GM12878 (cell line): Measurements from ENCODE around the gene VIPR1. TPM values are rescaled to one million over a fixed set of nuclear protein-coding genes. Genes with fewer than 3 reads are reported as not detected.

Experiments used
- ATAC-seq: fragments of 200-7000 bp; cut with Tn5 transposase; 3 replicates; pipeline ENCODE4 v1.9.1; 2020; ENCODE audit warnings: mild to moderate bottlenecking, moderate library complexity
- BruUV-seq: library from RNA; stranded (reverse); fragments of 400-500 nt; replicated peaks from 2 replicates; lab custom pipeline; 2021; lab: Mats Ljungman, UMichigan
- CTCF ChIA-PET: fragments of 300-600 bp; sonication (Branson Sonifier 250); formaldehyde crosslinking; extraction: SDS; loops from one replicate; lab custom pipeline; 2021; ENCODE audit warnings: inconsistent platforms; lab: Yijun Ruan, JAX
- POLR2A ChIA-PET: fragments of 350-600 bp; formaldehyde crosslinking; extraction: SDS; loops from one replicate; lab custom pipeline; 2021; ENCODE audit warnings: inconsistent platforms; lab: Charles Lee
- RAD21 ChIA-PET: fragments of 300-600 bp; sonication (Branson Sonifier 250); formaldehyde crosslinking; loops from one replicate; lab custom pipeline; 2023; ENCODE audit warnings: antibody characterized with exemption; ENCODE audit not compliant: unreplicated experiment; lab: Charles Lee
- SMC1A ChIA-PET: fragments of 300-600 bp; sonication (Branson Sonifier 250); formaldehyde crosslinking; loops from one replicate; lab custom pipeline; 2023; ENCODE audit not compliant: unreplicated experiment, uncharacterized antibody; lab: Charles Lee
- DNase-seq: peaks from one replicate; pipeline ENCODE4 v3.0.0-alpha.2; 2011; ENCODE audit warnings: low read depth, low spot score
- FAIRE-seq: peaks from 3 replicates; lab custom pipeline; 2011; peaks lifted over from hg19 to GRCh38; lab: Jason Lieb, UNC
- H2AFZ ChIP-seq: 2 replicates; pipeline ENCODE4 v1.6.0; 2011; ENCODE audit warnings: low read depth, low read length, control low read depth; ENCODE audit not compliant: control insufficient read depth
- H3K27ac ChIP-seq: 2 replicates; pipeline ENCODE4 v1.5.1; 2011; ENCODE audit warnings: control low read depth; ENCODE audit not compliant: control insufficient read depth, insufficient read depth
- H3K27me3 ChIP-seq, 2 experiments: replicated peaks in 1 of 2; 2 replicates each; pipeline versions ENCODE4 v1.6.0 to v1.6.1; 2011; ENCODE audit warnings: low read length in 1 of 2; ENCODE audit not compliant: control insufficient read depth in 2 of 2, insufficient read depth in 2 of 2
- H3K36me3 ChIP-seq, 2 experiments: 2 replicates each; pipeline ENCODE4 v1.5.1; 2011; ENCODE audit warnings: low read length in 1 of 2; ENCODE audit not compliant: control insufficient read depth in 2 of 2, insufficient read depth in 2 of 2
- H3K4me1 ChIP-seq: 2 replicates; pipeline ENCODE4 v1.6.1; 2011; ENCODE audit warnings: mild to moderate bottlenecking, low read length, moderate library complexity, mixed read lengths; ENCODE audit not compliant: control insufficient read depth, insufficient read depth
- H3K4me2 ChIP-seq: 2 replicates; pipeline ENCODE4 v1.6.0; 2011; ENCODE audit warnings: control low read depth; ENCODE audit not compliant: control insufficient read depth, insufficient read depth
- H3K4me3 ChIP-seq: fragments of 200-600 bp; sonication (generic); 2 replicates; pipeline ENCODE4 v1.5.1; 2016
- H3K79me2 ChIP-seq: 2 replicates; pipeline ENCODE4 v1.6.0; 2011; ENCODE audit warnings: low read length; ENCODE audit not compliant: control insufficient read depth, insufficient read depth
- H3K9ac ChIP-seq: 2 replicates; pipeline ENCODE4 v1.8.0; 2011; ENCODE audit warnings: low read length, control low read depth, mixed read lengths; ENCODE audit not compliant: control insufficient read depth, insufficient read depth
- H3K9me3 ChIP-seq: replicated peaks from 3 replicates; pipeline ENCODE4 v1.5.1; 2011; ENCODE audit warnings: mild to moderate bottlenecking, low read length; ENCODE audit not compliant: control insufficient read depth, insufficient read depth
- H4K20me1 ChIP-seq: 2 replicates; pipeline ENCODE4 v1.6.0; 2011; ENCODE audit not compliant: control insufficient read depth, insufficient read depth
- EED ChIP-seq: sonication (generic); IDR thresholded peaks from 2 replicates; pipeline ENCODE4 v1.6.1; 2016; ENCODE audit warnings: antibody characterized with exemption, low read depth
- IKZF1 ChIP-seq: fragments of 450-650 bp; conservative IDR thresholded peaks from 2 replicates; pipeline ENCODE4 v1.6.1; 2017; ENCODE audit warnings: antibody characterized with exemption, mild to moderate bottlenecking
- IKZF2 ChIP-seq, 2 experiments: fragments of 450-650 bp; IDR thresholded peaks; 2 replicates each; pipeline ENCODE4 v1.6.1; 2017; ENCODE audit warnings: mild to moderate bottlenecking in 2 of 2, moderate library complexity in 2 of 2
- SPI1 ChIP-seq: IDR thresholded peaks from 2 replicates; pipeline ENCODE4 v1.6.1; 2011; ENCODE audit warnings: low read depth, mild to moderate bottlenecking, low read length, moderate library complexity, borderline replicate concordance; ENCODE audit not compliant: insufficient read depth
- TCF3 ChIP-seq: IDR thresholded peaks from 2 replicates; pipeline ENCODE4 v1.6.1; 2012; ENCODE audit warnings: low read depth, mild to moderate bottlenecking, low read length, borderline replicate concordance; ENCODE audit not compliant: insufficient read depth
- WGBS: methylation state at CpG from one replicate; pipeline ENCODE4 v1.1.6; 2016; ENCODE audit warnings: low lambda C conversion rate; ENCODE audit not compliant: insufficient replicate concordance, insufficient coverage; ENCODE audit errors: missing lambda C conversion rate; 5-methylcytosine and 5-hydroxymethylcytosine counted together
- in situ Hi-C: fragments of 300-500 bp; cut with MboI; formaldehyde crosslinking; loops from 9 replicates; pipeline ENCODE4 v1.14.3; 2018; ENCODE audit warnings: mixed read lengths
- intact Hi-C: fragments of 100-400 bp; cut with micrococcal nuclease; formaldehyde crosslinking; loops from one replicate; pipeline ENCODE4 v1.14.2; 2022; ENCODE audit not compliant: unreplicated experiment
- polyA plus RNA-seq, 11 experiments: library from polyadenylated mRNA; depleted of rRNA in 4 of 11; unstranded in 6 of 11; stranded (reverse) in 5 of 11; fragments of >200 nt; fragmentation: Nextera tagmentation in 4 of 11; fragmentation: Illumina TruSeq in 1 of 11; extraction: Ambion mirVana in 4 of 11; extraction: Trizol in 1 of 11; gene quantifications; 1 replicate in 1 of 11; 2 replicates in 10 of 11; pipeline versions ENCODE4 v1.2.1 to v1.2.3, GENCODE V29; 2011 to 2016; ENCODE audit warnings: inconsistent platforms in 2 of 11, missing spikeins in 2 of 11, low read depth in 1 of 11
- total RNA-seq, 4 experiments: library from RNA; depleted of rRNA in 3 of 4; stranded (reverse); fragments of >200 nt in 3 of 4; fragmentation: Illumina TruSeq in 1 of 4; extraction: Trizol in 1 of 4; gene quantifications; 2 replicates each; pipeline versions ENCODE4 v1.2.1 to v1.2.3, GENCODE V29; 2013 to 2021
- TF ChIP-seq, protein P1 (sequence below): fragments of 450-650 bp; IDR thresholded peaks from 2 replicates; pipeline ENCODE4 v1.6.1; 2017; ENCODE audit warnings: antibody characterized with exemption, mild to moderate bottlenecking, moderate library complexity

VIPR1 gene
- total and polyA plus RNA-seq, 10 of the 15 experiments (the other 5 are each of a cell fraction or from before 2014, with no cell fraction given), result 0.03 to 0.28 (median 0.12) TPM; not detected in 6

DNA sequence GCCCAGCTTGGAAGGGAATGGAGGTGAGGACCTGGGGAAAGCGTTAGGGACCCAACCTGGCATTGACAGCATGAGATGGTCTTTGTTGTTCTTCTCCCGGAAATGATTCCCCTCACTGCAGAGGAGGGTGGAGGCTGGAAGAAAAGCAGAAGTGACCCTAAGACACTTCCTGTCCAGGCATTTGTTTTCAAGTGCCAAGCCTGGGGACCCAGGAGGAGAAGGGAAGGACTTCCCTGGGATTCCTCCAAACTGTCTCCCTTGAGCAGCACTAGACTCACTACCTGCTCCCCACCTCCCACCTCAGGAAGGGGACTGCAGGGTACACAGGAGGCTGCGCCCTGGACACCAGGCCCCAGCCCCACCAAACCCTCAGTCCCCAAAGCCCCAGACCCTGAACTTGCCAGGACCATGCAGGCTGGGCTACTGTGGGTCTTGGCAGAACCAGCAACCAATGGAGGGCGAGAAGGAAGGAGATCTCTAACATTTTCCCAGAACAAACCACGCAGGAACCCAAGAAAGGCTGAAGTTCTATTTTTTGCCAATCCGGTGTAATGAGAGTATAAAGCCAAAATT is 9.8 kb upstream of the VIPR1 start:
- RAD21 ChIA-PET, result no interaction called here

More for the DNA sequence above, 9.8 kb upstream of the VIPR1 start:
- peaks cover 34% of the 10 kb centered on the region for H3K4me1 ChIP-seq
- 74% methylated on average over 6 of the region's 6 CpGs for WGBS
- H3K27ac ChIP-seq, result peak overlapping the region; percentile 42
- ChIA-PET SMC1A (no interaction called here), CTCF (interaction anchor here (0.7 kb wide), 1 partner anchor 201 kb away, joined by 4 read pairs; no protein-coding TSS in a partner anchor), POLR2A (no interaction called here)
- peaks cover 2% of the 10 kb centered on the region; the same call in 2 of the 3 replicates for H3K9me3 ChIP-seq
- no peak overlapping the region for H3K4me2 ChIP-seq
- no peak overlapping the region for H3K9ac ChIP-seq
- no peaks in the 10 kb centered on the region for H4K20me1 ChIP-seq
- peak; percentile 88 for TF ChIP-seq EED
- TF ChIP-seq, protein P1, sequence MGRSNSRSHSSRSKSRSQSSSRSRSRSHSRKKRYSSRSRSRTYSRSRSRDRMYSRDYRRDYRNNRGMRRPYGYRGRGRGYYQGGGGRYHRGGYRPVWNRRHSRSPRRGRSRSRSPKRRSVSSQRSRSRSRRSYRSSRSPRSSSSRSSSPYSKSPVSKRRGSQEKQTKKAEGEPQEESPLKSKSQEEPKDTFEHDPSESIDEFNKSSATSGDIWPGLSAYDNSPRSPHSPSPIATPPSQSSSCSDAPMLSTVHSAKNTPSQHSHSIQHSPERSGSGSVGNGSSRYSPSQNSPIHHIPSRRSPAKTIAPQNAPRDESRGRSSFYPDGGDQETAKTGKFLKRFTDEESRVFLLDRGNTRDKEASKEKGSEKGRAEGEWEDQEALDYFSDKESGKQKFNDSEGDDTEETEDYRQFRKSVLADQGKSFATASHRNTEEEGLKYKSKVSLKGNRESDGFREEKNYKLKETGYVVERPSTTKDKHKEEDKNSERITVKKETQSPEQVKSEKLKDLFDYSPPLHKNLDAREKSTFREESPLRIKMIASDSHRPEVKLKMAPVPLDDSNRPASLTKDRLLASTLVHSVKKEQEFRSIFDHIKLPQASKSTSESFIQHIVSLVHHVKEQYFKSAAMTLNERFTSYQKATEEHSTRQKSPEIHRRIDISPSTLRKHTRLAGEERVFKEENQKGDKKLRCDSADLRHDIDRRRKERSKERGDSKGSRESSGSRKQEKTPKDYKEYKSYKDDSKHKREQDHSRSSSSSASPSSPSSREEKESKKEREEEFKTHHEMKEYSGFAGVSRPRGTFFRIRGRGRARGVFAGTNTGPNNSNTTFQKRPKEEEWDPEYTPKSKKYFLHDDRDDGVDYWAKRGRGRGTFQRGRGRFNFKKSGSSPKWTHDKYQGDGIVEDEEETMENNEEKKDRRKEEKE, result no peak
- peak; percentile 52; the same call in 1 of the 2 replicates for TF ChIP-seq IKZF1
- no peak for TF ChIP-seq TCF3
- TF ChIP-seq IKZF2 (IDR thresholded peaks at IDR 0.05), result peak; percentile 42 to 46
- TF ChIP-seq SPI1, result peak; percentile 96
- H3K79me2 ChIP-seq, result no peaks in the 10 kb centered on the region
- FAIRE-seq (no peak), DNase-seq (no peak), ATAC-seq (peak; percentile 26)
- H3K36me3 ChIP-seq, result no peaks in the 10 kb centered on the region
- in situ Hi-C loops (no loop called here), intact Hi-C loops (no loop called here)
- no peaks in the 10 kb centered on the region for H3K27me3 ChIP-seq
- peak overlapping the region; percentile 45 for H2AFZ ChIP-seq
- BruUV-seq, result no TSS peak
- 0 out of 2 replicates have a peak overlapping the region, but pooled peaks have one; percentile 33 for H3K4me3 ChIP-seq
